Stimulated activated CD8-positive, alpha-beta memory T cell treated with anti-CD3 and anti-CD28 coated beads, Interleukin-4, amount 100 ng/mL, for 1 hour (primary cell): ENCODE results near the gene PEX14.

Experiments used
- DNase-seq, 2 donors: peaks; one replicate each; pipeline ENCODE4 v3.0.0-alpha.2; 2020; ENCODE audit warnings: low read depth in 2 of 2, low spot score in 1 of 2

The PEX14 gene

DNA sequence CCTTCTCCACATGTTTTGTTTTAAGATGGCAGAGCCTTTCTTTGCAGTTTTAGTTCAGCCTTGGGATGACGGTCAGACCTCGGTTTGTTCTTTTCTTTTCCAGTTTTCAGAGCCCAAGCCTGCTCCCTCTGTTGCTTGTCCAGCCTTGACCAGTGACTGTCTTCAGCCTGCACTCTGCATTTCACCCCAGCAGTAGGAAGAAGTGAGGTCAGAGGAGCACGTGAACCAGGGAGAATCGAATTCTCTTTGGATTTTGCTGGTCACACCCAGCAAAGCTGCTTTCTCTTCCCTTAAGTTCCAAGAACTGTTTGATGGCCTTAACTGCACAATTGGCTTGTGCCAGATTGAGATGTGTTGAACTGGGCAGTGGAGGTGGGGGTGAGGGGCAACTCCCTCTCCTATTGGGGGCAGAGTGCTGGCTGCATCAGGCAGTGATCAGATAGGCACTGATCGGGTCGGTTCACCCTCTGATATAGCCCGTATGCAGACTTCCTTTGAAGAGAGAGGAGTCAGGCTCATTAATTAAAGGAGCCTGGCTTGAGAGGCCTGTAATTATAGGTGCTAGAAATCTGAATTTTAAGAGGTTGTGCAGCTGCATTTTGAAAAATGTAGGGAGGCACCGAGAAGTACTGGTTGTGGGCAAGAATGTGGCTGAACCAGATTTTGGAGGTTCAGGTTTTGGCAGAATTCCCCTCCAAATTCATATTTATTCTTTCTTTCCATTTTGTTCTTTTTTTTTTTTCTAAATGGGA lies 42.4 kb downstream of the PEX14 start:
- no peak for DNase-seq

DNA sequence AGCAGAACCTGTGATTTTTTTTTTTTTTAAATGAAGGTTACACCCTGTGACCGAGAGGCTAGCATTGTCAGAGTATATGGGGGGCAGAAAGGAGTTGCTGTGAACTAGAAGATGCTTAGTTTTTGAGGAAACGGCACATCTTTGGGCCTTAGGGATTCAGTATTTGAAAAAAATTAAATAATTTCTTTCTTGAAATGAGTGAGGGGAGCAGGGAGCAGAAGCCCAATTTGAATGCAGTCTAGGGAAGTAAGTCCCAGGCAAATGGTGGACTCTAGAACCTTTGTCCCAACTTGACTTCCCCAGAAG lies 42.9 kb downstream of the PEX14 start:
- DNase-seq: no peak

DNA sequence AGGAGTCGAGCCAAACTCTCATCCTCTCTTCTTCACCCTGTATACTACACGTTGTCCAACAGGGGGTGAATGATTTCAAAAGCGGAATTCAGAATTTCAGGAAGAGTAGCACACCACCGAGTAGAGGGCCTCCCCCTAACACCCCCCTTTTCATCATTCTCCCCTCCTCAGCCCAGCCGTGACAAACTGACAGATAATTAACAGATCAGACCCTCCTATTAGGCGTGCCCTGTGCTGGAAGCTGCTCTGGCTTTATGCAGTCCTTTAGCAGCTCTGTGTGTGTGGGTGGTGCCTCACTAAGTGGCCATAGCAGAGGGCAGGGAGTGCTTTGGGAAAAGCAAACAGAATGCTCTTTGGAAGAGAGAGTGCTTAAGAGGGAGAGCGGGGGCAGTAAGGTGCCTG lies 44.3 kb downstream of the PEX14 start:
- DNase-seq: no peak

DNA sequence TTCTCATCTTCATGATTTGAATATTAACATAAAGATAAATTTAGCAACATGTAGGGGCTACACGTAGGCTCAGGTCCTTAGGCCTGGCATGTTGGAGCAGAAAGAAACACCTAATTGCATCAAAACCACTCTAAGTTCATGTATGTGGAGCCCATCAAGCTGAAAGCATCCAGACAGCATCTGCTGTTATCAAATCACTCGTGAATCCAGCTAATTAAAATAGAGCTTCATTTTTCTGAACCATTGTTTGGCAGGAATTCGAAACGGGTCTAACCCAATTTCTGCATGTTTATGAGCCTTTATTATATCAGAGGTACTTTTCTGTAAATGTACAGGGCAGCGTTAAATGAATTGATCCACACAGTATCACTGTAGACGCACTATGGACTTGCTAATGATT lies 45.7 kb downstream of the PEX14 start:
- DNase-seq: no peak

DNA sequence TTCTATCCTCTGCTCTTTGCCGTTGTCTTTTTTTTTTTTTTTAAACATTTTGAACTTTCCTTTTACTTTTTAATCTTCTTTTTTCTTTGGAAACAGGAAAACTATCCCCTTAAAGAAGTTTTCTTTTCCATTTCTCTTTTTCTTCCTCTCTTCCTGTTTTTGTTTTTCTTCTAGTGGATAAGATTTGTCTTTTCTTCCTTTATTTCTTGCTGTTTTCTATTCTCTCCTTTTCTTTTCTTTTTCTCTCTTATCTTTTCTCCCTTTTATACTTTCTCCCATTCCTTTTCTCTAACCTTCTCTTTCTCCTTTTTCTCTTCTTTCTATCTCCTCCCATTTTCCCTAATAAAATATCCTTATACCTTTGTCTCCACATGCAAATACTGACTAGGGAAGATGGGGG lies 46.2 kb downstream of the PEX14 start:
- DNase-seq: no peak

DNA sequence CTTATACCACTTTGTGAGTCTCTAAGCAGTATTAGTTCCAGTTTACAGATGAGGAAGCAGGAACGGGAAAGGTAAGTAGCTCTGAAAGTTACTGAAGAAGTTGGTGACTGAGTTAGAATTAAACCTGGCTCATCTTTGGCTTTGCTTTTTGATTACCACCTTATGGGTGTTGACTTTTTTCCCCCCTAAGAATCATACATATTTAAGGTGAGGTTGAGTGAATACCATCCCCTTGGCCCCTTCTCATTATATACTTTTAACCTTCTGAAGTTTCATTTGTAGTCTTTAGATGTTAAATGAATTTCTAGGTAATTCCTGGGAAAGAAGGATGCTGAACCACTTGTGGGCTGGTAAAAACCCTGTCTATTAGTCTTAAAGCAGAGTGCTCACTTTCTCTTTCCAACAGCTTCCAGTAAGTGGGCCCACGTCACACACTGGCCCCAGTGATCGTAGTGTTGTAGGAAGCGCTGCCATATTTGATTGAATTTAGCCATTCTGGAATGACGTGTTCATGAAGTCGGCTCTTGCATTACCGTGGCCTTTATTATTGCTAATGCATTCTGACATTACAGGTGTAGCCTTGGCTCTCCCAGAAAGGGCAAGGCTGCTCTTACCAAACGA lies 46.9 kb downstream of the PEX14 start:
- DNase-seq: no peak

DNA sequence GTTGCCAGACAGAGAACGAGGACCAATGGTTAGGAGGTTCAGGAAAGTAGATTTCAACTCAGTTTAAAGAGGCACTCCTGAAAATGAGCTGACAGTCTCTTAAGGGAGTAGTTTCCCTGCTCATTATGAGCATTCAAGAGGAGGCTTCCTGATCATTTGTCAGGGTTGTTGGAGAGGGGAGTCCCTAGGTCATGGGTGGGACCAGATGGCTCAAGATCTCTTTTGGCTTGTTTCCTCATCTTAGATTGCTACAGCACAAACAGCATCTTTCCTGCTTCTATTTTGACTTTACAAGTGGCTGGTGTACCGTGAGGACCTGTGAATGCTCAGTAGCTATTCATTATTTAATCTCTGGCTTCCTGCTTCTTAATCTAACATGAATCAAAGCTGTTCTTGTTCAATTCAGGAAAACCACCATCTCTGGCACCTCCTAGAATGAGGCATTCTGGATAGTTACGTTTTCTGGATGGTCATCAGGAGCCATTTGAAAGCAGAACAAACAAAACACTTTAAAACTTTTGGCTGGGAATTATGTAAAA lies 47.6 kb downstream of the PEX14 start:
- DNase-seq: no peak

DNA sequence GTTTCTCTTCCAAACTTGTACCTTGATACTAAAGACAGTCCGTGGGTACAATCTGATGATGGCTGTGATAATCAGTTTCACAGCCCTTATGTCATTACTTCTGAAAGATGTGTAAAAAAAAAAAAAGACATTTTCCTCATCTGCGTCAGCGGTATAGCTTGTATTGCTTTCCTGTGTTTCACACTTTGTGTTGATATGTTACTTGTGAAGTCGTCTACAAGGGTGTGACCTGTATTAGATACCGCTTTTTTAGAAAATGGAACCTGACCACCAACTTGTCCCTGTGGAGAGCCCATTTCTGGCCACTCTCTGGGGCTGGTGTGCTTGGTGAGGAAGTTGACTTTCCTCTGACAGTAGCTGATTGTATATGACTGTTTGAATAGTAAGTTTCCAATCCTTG lies 50.5 kb downstream of the PEX14 start:
- no peak for DNase-seq

DNA sequence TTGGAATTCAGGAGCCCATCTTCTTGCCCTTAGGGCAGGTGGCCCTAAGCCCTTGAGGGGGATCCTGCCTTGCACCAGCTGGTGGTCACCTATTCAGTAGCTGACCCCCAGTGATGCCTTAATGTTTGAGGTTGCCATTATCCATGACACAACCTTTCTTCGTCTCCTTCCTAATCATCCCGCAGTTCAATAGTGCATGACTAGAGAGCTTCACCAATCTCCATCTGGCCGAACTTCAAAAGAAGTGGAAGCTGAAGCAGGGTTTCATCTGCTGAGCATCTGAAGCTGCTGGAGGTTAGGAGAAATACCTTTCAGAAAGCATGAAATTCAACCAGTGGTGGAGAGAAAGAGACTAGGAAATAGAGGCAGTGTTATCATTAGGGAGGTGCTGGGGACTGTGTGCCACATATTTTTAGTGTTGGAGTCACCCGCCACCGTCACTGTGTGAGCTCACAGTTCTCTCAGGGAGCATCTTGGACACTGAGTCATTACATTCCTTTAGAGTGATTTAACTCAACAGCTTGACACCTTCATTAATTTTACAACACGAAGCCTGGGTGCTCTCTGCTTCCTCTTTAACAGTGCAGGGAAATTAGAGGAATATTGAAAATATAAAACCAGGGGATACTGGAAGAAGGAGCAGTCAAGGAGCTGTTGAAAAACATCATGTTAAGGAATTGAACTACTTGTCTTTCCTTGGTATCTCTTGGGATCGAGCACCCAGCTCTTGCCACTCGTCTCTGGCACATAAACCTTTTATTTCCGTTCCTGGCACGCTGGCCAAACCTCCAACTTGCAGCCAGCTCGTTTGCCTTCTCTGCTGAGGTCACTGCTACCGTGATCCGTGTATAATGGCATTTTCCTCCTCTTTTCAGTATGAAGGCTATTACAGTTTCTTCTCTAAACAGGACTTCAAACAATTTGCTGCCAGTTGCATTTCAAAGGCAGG lies 53.6 kb downstream of the PEX14 start:
- no peak for DNase-seq

DNA sequence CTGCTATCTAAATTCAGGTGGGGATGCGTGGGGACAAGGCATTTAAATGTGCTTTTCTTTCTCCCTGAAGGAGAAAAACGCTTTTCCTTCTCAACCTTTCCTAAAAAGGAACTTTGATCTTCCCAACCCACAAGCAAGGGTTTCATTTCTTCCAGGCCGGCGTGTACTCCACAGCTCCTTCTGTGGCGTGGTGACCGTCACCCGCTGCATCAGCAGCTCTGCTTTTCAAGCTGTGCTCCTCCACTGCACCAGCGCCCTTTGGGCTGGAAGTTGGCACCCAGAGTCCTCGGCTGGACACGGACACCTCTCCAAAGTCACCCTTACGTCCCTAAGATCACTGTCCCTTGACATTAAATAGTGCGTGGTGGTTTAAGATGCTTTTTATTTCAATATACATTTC lies 54.3 kb downstream of the PEX14 start:
- no peak for DNase-seq

DNA sequence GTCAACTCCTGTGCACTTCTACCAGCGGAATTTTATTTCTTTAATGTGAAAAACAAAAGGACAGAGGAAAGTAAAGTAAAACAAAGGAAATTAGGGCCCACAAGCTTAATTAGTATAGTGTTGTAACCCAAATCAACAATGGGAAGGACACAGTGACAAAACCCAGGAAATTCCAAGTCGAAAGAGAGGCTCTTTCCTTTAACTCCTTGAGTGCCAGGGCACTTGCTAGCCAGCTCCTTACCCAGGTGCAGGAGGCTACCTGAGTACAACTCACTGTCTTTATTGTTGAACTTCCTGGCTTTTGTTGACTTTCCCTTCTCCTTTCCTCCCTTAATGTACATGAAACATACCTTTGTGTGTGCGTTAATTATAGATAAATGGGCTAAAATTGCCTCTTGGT lies 55.0 kb downstream of the PEX14 start:
- DNase-seq: no peak

DNA sequence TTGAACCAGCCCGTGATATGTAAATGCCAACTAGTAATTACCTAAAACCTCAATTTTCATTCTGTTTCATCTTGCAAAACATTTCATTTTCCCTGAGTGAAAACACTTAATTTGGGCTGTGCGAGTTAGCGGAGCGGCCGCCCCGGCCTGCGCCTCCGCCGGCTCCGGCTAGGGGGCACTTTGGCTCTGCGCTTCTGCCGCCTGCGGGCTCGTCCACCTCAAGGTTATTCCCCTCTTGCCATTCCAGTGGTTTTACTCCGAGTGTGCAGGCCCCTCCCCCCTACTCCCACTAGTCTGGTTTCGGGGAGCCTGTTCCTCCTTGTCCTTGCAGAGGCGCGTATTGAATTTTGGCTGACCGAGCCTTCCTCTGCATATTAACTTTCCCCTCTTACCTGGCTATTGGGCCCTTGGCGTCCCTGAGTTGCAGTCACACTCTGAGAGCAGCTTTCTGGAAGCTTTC lies 55.6 kb downstream of the PEX14 start:
- no peak for DNase-seq

DNA sequence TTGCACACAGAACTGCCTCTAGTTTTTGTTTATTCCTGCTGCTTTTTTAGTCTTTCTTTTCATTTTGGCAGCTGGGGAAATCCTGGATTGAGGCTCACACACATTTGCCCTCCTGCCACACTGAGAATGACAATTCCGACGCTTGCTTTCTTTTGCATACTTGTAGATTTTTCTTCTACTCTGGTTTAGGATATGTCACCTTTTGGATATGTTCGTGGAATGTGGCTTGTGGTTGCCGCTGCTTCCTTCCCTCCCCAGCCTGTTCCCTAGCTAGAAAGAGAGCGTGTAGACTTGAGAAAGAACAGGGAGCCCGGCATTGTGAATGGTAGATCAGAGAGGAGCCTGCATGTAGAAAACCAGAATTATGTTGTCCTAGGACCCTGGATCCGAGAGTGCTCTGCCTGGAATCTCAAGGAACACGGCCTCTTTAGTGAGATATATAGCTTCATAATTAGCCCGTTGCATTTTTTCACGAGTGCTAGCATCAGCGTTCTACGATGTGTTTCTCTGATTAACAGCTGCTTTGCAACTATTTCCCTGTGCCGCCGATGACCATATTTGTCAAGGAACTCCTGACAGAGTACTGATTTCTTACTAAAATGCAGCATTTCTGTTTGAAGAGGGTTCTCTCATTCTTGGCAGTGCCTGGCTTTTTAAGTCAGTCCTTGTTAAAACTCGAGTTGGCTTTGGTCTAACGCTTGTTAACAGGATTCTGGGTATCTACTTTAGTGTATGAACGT lies 56.2 kb downstream of the PEX14 start:
- no peak for DNase-seq

DNA sequence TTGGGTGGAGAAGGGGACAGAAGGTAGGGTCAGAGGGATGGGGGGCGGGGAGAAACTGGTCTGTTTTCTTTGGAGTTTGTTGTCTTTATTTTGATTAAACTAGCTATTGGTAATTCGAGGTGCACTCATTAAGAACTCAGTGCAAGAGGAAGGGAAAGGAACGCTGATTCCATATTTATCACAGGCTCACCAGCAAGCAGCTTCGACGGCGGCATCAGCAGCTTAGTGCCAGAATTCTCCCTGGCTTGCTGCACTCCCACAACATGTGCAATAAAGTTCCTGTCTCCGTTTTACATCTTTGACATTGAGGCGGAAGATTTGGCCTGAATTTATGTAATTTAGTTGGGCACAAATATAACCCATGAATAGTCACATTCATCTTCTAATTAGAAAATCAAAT lies 57.6 kb downstream of the PEX14 start:
- no peak for DNase-seq

DNA sequence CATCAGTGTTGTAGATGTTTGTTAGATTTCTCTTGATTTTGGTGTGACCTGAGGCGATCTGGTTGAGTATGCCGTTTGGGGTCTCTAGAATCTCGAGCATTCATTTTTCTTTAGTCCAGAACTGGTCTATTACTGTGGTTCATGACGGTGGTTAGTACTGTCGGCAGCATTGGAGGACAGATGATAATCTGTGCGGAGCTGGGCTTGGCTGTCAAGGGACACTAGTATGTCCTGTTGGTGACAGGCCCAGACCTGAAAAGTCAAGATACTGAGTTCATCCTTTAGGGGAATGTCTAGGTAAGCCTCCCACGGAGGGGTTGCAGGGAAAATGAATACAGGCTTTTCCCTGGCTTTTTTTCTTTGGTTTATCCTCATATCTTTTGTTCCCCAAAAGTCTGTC lies 59.8 kb downstream of the PEX14 start:
- DNase-seq: no peak

DNA sequence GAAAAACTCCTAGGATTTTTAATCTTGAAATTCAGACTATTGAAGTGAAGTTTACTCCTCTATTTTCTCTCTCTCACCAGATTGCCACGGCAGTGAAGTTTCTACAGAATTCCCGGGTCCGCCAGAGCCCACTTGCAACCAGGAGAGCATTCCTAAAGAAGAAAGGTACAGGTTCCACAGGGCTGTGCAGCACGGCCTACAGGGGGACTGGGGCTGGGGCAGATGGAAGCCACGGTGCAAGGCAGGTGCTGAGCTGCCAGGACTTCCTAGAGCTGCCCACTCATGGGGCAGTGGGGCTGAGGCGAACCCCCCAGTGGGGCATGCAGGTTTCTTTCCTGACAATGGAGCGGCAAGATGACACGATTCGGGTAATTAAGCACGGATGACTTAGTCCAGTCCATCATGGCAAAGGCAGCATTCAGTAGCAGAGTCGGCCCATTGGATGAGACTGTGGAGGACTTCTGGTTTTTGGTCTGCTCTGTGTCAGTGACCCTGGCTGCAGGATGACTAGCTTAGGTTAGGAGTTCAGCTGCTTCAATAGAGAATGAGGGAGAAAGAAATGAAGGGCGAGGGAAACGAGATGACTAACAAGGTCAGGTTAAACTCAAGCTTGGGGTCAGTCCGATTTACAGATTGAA lies 61.5 kb downstream of the PEX14 start:
- DNase-seq: no peak

DNA sequence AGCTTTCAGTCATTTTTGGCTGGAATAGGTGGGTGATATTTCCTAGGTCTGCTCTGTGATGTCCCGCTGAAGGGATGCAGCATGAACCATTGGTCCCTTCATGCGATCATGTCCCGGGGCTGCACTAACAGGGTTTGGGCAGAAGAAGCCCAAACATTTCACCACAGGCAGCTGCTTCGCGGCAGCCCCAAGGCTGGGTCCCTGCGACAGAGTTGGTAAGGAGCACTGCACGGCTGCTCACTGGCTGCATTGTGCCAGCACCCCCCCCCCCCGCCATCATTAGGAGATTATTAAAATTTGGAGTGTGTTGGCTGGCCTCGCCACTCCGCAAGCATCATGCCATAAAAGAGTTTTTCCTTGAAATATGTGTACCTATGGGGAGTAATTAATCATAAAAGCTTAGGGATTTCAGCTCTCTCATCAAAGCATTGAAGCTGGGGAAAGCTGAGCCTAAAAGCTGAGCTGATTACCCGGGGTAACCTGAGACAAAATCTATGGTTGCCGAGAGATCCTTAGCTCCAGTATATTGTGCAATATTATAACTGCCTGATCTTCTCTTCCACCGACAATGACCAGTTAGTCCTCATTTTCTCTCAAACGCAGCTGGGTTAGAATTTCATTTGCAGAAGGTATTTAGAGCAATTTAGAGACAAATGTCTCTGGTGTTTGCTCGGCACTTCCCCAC lies 62.5 kb downstream of the PEX14 start:
- DNase-seq: no peak

DNA sequence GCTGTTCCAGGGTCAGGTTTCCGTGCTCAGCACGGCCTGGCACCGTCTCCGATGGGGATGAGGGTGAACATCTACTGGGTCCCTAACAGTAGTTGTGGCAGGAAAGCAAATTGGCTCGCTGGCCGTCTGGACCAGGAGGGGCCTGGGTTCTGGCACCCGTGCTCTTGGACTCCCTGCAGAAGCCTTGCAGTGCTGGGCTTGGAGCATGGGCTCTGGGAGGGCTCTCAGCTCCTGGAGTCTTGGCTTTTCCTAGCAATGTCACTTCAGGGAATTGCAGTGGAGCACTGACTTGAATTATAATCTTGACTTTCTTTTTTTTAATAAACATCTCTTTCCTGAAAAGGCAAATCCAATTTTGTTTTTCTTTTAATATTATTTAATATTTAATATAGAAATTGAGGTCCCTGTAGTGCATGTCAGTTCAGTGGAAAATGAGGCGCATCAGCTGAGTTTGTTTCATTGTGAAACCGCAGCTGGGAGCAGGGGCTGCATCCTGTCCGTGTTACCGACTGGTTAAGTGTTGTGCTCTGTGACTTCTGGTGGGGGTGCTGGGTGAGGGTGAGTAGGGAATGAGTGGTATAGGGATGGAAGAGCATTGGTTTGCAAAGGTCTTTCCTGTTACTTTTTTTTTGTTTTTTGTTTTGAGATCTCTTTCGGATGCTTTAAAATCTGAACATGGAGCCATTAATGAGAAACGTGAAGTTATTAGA lies 64.1 kb downstream of the PEX14 start:
- DNase-seq: no peak

DNA sequence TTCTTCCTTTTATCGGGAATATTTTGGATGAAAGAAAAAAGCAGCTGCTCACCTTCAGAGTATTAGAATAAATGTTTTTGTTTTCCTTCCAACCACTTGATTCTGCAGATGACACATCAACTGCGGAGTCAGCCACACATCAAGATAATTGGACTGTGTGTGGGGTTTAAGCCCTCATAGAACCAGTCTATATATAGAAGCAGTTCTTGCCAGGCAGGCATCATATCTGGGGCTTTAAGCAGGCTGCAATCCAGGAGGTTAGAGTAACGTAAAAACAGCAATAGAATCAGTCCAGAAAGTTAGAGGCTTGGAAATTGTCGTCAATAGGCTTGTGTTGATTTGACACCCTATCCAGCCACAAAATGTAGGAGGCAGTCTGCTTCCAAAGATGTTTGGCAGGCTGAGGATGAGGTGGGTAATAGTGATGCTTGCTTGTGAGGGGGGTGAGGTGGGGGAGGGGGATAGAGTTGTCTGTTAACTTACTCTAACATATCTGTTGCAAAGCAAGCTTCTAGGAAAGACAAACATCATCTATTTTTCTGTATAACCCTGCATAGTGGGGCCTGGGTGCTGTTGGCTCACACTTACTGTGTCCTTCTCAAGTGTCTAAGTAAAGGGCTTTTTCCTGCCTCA lies 64.8 kb downstream of the PEX14 start:
- no peak for DNase-seq
